NCI-H524 treated with DMSO at 0.1 percent for 48 hours (cell line): Measurements from ENCODE around the gene ETV3L.
"Not testable (repeated sequence)": the region's sequence is repeated elsewhere in the genome, so short reads cannot be mapped to it uniquely, and the experiment has no call there.

Experiments used
- DNase-seq: peaks from one replicate; lab custom pipeline; 2025; lab: John Stamatoyannopoulos, UW

The ETV3L gene

GRCh38 chr1:157077394-157077793, 22.2 kb downstream of the ETV3L start:
- no peak for DNase-seq

- peak; percentile 8 for DNase-seq
These were observed 25.5 kb downstream of the ETV3L start for GRCh38 chr1:157073944-157074685.

- peak; percentile 12 for DNase-seq
These were observed 30.0 kb downstream of the ETV3L start for GRCh38 chr1:157069601-157070000.

- not testable (repeated sequence) for DNase-seq
These were observed 40.4 kb downstream of the ETV3L start for GRCh38 chr1:157059241-157059640.

- no peak for DNase-seq
These were observed 43.3 kb downstream of the ETV3L start for GRCh38 chr1:157056269-157056668.

GRCh38 chr1:157055729-157056128, 43.9 kb downstream of the ETV3L start:
- not testable (repeated sequence) for DNase-seq

- no peak for DNase-seq
These were observed 48.8 kb downstream of the ETV3L start for GRCh38 chr1:157050836-157051235.

- DNase-seq = no peak
These were observed 52.6 kb downstream of the ETV3L start for GRCh38 chr1:157047062-157047410.

- DNase-seq = peak; percentile 17
These were observed 54.1 kb downstream of the ETV3L start, which contains the start of gene ARHGEF11 for GRCh38 chr1:157045250-157046218. Gene ARHGEF11 (minus strand): TSS chr1:157045742. CDS start chr1:157044330, 1,412 bp downstream.

- DNase-seq = no peak
These were observed 55.3 kb downstream of the ETV3L start for GRCh38 chr1:157044326-157044725.

- DNase-seq = no peak
These were observed 55.9 kb downstream of the ETV3L start for GRCh38 chr1:157043685-157044084.

GRCh38 chr1:157042846-157043245, 56.8 kb downstream of the ETV3L start:
- DNase-seq = no peak
